ENCODE results near the gene SPINDOC.
"Not testable (repeated sequence)": the region's sequence is repeated elsewhere in the genome, so short reads cannot be mapped to it uniquely, and the experiment has no call there.

SPINDOC gene, protein sequence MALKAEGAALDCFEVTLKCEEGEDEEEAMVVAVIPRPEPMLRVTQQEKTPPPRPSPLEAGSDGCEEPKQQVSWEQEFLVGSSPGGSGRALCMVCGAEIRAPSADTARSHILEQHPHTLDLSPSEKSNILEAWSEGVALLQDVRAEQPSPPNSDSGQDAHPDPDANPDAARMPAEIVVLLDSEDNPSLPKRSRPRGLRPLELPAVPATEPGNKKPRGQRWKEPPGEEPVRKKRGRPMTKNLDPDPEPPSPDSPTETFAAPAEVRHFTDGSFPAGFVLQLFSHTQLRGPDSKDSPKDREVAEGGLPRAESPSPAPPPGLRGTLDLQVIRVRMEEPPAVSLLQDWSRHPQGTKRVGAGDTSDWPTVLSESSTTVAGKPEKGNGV

GRCh38 chr11:63813035-63813562 lies at the start of gene SPINDOC:
Gene SPINDOC (plus strand): TSS chr11:63813456. CDS start chr11:63813687, 231 bp downstream.
- DNase-seq (ENCODE audit: low read depth, low spot score), result no peak

GRCh38 chr11:63763496-63764339 lies 49.5 kb upstream of the SPINDOC start:
- no peak for DNase-seq (ENCODE audit: low read depth, low spot score)

GRCh38 chr11:63764340-63764678 lies 48.9 kb upstream of the SPINDOC start:
- DNase-seq (ENCODE audit: low read depth, low spot score), result no peak

- no peak for DNase-seq (ENCODE audit: low read depth, low spot score)
Observed at GRCh38 chr11:63764679-63765647, 48.3 kb upstream of the SPINDOC start.

DNA sequence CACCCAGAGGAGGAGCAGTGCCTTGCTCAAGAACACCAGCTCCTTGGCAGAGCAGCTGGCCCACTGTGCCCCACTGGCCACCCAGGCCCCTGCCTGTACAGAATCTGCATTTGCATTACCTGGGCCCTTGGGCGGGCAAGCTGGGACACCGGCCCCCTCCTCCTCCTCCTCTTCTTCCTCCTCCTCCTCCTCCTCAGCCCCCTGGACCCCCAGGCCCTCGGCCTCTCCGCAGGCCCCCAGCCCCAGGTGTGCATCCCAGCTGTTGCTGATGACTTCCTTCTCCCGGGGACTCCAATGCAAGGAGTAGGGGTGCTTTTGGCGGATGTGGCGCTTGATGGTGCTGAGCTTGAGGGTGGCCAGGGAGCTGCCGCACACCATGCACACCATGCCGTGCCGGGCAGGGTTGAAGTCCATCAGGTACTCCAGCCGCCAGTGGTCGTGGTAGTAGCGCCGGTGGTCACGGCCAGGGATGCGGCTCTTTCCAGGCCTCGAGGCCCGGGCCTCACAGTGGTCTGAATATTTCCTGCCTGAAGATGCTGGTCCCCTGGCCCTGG lies 47.5 kb upstream of the SPINDOC start:
- DNase-seq (ENCODE audit: low read depth, low spot score), result no peak

- DNase-seq (ENCODE audit: low read depth, low spot score), result no peak
Observed at GRCh38 chr11:63766531-63767235, 46.6 kb upstream of the SPINDOC start.

- no peak for DNase-seq (ENCODE audit: low read depth, low spot score)
Observed at GRCh38 chr11:63767267-63767564, 46.0 kb upstream of the SPINDOC start.

DNA sequence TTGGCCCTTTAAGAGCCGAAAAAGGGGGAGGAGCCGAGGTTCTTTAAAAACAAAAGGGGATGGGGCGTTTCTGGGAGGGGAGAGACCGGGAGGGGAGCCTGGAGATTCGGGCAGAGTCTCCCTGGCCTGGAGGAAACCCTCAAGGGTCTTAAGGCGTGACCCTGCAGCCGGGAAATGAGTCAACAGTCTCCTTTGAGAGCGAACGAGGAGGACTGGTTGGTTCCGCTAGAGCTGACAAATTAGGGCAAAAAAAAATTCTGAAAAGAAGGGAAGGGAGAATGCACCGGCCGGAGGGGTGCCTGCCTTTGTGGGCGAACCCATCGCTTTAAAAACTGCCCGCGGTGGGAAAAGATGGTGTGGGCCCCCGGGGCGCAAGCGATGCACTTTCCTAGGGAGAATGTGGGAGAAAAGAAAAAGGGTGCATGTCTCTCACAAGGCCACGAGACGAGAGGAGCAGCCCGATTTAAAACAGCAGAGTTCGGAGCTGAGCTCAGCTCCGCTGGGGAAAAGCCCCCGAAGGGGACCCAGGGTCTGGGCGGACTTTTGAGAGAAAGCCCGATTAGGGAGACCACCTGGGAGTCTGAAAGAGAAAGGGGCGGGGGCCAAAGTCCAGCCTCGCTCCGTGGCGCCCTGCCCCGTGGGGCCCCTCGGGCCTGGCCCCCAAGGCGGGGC lies 45.6 kb upstream of the SPINDOC start:
- DNase-seq (ENCODE audit: low read depth, low spot score), result no peak

GRCh38 chr11:63768237-63769041 lies 44.8 kb upstream of the SPINDOC start, which contains the start of gene ZFTA:
Gene ZFTA (minus strand): TSS chr11:63768775. CDS start chr11:63768622, 153 bp downstream.
- no peak for DNase-seq (ENCODE audit: low read depth, low spot score)

DNA sequence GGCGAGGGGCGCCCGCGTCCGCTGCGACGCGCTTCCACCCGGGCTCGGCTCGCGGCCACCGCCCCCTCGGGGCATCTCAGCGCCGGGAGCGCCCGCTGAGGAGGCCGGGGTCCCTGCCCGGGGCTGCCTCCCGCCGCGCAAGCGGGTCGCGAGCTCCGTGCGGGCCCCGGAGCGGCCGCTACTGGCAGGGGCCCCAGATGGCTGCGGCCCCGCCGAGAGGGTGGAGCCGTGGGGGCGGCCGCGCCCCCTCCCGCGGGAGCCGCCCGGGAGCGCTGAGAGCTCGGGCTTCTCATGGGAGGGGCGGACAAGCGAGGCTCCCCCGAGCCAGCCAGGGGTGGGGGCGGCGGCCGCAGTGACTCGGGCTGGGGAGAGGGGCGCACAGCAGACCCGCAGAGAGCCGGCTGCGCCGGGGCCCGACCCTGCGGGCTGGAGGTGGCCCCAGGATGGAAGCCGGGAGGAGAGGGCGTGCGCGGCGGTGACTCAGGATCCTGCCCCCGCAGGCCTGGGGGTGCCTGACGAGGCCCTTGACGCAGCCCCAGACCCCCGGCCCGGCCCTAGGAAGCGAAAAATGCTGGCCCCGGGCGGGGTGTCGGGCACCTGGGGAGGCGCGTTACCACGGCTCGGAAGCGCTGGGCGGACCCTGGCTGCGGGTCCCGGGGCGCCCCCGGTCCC lies 44.1 kb upstream of the SPINDOC start:
- no peak for DNase-seq (ENCODE audit: low read depth, low spot score)

DNA sequence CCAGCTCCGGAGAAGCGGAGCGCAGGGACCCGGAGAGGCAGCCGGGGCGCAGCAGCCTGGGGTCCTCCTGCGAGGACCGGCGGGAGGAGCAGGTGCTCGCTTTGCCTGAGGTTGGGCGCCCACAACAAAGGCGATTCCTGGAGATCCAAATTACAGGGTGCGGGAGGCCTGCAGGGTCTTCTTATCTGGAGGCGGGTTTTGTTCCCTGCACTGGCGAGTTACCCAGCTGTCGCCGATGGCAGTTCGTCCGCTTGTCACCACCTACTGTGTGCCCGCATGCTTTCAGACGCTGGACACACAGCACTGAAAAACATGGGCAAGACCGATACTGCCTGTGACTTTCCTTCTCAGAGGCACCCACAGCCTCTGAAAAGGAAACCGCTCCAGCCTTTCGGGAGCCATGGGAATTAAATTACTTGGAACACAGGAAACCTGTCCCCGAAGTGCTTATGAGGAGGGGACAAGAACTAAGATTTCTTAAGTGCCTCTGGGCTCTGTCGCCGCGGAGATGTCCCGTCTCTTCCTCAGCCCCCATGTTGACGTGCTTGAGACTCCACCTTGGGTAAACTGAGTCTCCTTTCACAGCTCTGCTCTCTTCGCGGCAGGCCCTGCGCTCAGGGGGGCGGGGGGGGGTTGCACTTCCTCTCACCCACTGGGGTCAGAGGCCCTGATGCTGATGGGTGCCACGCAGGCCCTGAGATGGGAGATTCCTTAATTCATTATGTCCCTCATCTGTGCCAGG lies 43.4 kb upstream of the SPINDOC start:
- no peak for DNase-seq (ENCODE audit: low read depth, low spot score)

- no peak for DNase-seq (ENCODE audit: low read depth, low spot score)
Observed at GRCh38 chr11:63770763-63771162, 42.5 kb upstream of the SPINDOC start.

DNA sequence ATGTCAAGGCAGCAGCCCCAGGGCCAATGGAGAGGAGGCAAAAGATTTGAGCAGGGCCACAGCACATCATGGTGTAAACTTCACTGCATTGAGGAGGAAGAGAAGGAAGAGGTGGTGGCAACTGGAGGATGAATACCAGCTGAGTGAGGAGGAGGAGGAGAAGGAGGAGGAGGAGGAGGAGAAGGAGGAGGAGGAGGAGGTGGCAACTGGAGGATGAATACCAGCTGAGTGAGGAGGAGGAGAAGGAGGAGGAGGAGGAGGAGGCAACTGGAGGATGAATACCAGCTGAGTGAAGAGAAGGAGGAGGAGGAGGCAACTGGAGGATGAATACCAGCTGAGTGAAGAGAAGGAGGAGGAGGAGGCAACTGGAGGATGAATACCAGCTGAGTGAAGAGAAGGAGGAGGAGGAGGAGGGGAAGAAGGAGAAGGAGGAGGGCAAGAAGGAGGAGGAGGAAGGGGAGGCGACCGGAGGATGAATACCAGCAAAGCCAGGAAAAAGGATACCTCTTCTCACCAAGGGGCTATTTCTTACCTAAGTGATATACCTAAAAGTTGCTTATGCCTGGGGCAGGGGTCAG lies 41.4 kb upstream of the SPINDOC start:
- DNase-seq (ENCODE audit: low read depth, low spot score), result not testable (repeated sequence)

DNA sequence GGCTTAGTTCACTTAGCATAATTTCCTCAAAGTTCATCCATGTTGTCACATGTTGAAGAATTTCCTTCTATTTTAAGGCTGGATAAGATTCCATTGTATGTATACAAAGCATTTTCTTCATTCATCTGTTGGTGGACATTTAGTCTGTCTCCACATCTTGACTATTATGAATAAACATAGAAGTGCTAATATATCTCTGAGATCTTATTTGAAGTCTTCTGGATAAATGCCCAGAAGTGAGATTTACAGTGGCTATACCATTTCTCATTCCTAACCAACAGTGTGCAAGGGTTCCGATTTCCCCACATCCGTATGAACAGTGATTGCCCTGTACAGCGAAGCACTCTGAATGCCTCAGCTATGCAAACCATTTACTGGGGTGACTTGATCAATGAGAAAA lies 38.1 kb upstream of the SPINDOC start:
- no peak for DNase-seq (ENCODE audit: low read depth, low spot score)

GRCh38 chr11:63779039-63779438 lies 34.2 kb upstream of the SPINDOC start:
- DNase-seq (ENCODE audit: low read depth, low spot score), result no peak

DNA sequence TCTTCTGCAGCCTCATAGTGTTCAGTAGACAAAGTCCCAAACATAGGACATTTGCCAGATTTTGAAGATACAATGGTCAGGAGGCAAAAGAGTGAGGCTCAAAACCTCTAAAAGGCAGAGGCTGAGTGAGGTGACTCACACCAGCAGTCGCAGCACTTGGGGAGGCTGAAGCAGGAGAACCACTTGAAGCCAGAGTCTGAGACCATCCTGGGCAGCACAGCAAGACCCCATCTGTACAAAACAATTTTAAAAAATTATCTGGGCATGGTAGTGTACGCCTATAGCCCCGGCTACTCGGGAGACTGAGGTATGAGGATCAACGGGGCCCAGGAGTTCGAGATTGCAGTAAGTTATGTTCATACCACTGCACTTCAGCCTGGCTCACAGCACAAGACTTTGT lies 30.5 kb upstream of the SPINDOC start:
- no peak for DNase-seq (ENCODE audit: low read depth, low spot score)

GRCh38 chr11:63783925-63784592 lies 29.2 kb upstream of the SPINDOC start:
- DNase-seq (ENCODE audit: low read depth, low spot score), result no peak
